GM23338 (cell line): ENCODE data around the gene PCDH1.

Source experiments
- CREB1 ChIP-seq: fragments of 250-450 bp; sonication (Bioruptor Pico); IDR thresholded peaks from 2 replicates; pipeline ENCODE4 v1.5.0; 2020; ENCODE audit warnings: low read depth, mild to moderate bottlenecking, moderate library complexity
- CTCF ChIP-seq, 2 experiments: fragments of 200-600 bp in 1 of 2; sonication (generic) in 1 of 2; conservative IDR thresholded peaks; 2 replicates each; pipeline versions ENCODE4 v1.5.1 to v1.6.1; 2016 to 2017; ENCODE audit warnings: antibody characterized with exemption in 2 of 2, low read depth in 2 of 2, mild to moderate bottlenecking in 2 of 2, moderate library complexity in 1 of 2
- EZH2 ChIP-seq: fragments of 200-600 bp; sonication (generic); IDR thresholded peaks from one replicate; pipeline ENCODE4 v1.8.0; 2017; ENCODE audit warnings: antibody characterized with exemption, mild to moderate bottlenecking, low read depth; ENCODE audit not compliant: unreplicated experiment
- NANOG ChIP-seq: IDR thresholded peaks from 2 replicates; pipeline ENCODE4 v1.6.1; 2016; ENCODE audit warnings: antibody characterized with exemption, borderline replicate concordance
- ZNF331 ChIP-seq: fragments of 250-450 bp; sonication (Bioruptor Pico); IDR thresholded peaks from 2 replicates; pipeline ENCODE4 v1.5.0; 2020; ENCODE audit warnings: low read depth, mild to moderate bottlenecking, moderate library complexity
- TF ChIP-seq, protein P1 (sequence below): IDR thresholded peaks from one replicate; pipeline ENCODE4 v1.6.1; 2018; ENCODE audit warnings: antibody characterized with exemption; ENCODE audit not compliant: unreplicated experiment

GRCh38 chr5:141878711-141879425 lies 658 bp upstream of the PCDH1 start:
- TF ChIP-seq CTCF (conservative IDR thresholded peaks at IDR 0.05; ENCODE audit: low read depth in 2 of 2) (peak; percentile 97 to 99), ZNF331 (CRISPR knock-in tag) (no peak), NANOG (no peak), EZH2 (no peak), CREB1 (CRISPR knock-in tag) (peak; percentile 43; the same call in 1 of the 2 replicates)
- TF ChIP-seq, protein P1, sequence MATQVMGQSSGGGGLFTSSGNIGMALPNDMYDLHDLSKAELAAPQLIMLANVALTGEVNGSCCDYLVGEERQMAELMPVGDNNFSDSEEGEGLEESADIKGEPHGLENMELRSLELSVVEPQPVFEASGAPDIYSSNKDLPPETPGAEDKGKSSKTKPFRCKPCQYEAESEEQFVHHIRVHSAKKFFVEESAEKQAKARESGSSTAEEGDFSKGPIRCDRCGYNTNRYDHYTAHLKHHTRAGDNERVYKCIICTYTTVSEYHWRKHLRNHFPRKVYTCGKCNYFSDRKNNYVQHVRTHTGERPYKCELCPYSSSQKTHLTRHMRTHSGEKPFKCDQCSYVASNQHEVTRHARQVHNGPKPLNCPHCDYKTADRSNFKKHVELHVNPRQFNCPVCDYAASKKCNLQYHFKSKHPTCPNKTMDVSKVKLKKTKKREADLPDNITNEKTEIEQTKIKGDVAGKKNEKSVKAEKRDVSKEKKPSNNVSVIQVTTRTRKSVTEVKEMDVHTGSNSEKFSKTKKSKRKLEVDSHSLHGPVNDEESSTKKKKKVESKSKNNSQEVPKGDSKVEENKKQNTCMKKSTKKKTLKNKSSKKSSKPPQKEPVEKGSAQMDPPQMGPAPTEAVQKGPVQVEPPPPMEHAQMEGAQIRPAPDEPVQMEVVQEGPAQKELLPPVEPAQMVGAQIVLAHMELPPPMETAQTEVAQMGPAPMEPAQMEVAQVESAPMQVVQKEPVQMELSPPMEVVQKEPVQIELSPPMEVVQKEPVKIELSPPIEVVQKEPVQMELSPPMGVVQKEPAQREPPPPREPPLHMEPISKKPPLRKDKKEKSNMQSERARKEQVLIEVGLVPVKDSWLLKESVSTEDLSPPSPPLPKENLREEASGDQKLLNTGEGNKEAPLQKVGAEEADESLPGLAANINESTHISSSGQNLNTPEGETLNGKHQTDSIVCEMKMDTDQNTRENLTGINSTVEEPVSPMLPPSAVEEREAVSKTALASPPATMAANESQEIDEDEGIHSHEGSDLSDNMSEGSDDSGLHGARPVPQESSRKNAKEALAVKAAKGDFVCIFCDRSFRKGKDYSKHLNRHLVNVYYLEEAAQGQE = no peak
